ENCODE measurements around the gene GPR31.

DNA sequence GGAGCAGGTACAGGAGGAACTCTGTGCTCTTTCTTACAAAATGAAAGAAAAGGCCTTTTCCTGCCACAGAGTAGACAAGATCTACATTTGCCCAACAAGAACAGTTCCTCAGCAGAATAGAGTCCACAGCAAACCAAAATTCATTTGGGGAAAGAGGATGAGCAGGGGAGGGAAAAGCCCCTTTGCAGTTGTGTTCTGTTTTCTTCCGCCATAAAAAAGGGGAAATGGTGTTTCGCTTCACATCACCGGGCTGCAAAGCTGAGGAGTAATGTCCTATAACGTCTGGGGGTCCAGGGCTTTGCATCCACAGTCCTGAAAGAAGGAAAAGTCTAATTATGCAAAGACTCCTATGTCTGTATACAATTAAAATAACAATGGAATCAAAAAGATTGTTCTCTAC, at the start of gene GPR31:
- TF ChIP-seq, protein P1, sequence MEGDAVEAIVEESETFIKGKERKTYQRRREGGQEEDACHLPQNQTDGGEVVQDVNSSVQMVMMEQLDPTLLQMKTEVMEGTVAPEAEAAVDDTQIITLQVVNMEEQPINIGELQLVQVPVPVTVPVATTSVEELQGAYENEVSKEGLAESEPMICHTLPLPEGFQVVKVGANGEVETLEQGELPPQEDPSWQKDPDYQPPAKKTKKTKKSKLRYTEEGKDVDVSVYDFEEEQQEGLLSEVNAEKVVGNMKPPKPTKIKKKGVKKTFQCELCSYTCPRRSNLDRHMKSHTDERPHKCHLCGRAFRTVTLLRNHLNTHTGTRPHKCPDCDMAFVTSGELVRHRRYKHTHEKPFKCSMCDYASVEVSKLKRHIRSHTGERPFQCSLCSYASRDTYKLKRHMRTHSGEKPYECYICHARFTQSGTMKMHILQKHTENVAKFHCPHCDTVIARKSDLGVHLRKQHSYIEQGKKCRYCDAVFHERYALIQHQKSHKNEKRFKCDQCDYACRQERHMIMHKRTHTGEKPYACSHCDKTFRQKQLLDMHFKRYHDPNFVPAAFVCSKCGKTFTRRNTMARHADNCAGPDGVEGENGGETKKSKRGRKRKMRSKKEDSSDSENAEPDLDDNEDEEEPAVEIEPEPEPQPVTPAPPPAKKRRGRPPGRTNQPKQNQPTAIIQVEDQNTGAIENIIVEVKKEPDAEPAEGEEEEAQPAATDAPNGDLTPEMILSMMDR (IDR thresholded peaks at IDR 0.05): no peak
- TF ChIP-seq NRF1 (IDR thresholded peaks at IDR 0.05; ENCODE audit: low read depth, low read length): no peak
- no peak for TF ChIP-seq POLR2AphosphoS5 (IDR thresholded peaks at IDR 0.05; ENCODE audit: low read depth, low read length)
- TF ChIP-seq, protein P2, sequence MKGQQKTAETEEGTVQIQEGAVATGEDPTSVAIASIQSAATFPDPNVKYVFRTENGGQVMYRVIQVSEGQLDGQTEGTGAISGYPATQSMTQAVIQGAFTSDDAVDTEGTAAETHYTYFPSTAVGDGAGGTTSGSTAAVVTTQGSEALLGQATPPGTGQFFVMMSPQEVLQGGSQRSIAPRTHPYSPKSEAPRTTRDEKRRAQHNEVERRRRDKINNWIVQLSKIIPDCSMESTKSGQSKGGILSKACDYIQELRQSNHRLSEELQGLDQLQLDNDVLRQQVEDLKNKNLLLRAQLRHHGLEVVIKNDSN (IDR thresholded peaks at IDR 0.05; ENCODE audit: borderline replicate concordance, low read depth): no peak
- TF ChIP-seq GATA2 (CRISPR knock-in tag; IDR thresholded peaks at IDR 0.05): no peak
- TF ChIP-seq EP300 (IDR thresholded peaks at IDR 0.05; ENCODE audit: borderline replicate concordance in 1 of 2, low read depth in 1 of 2, low read length in 1 of 2): no peak
- no peak for TF ChIP-seq GABPA (IDR thresholded peaks at IDR 0.05; ENCODE audit: low read depth)
- TF ChIP-seq REST (IDR thresholded peaks at IDR 0.05; ENCODE audit: low read depth, low read length): no peak
- TF ChIP-seq TAF1 (IDR thresholded peaks at IDR 0.05; ENCODE audit: borderline replicate concordance, low read depth, low read length): no peak
- TF ChIP-seq RCOR1 (IDR thresholded peaks at IDR 0.05; ENCODE audit: low read length): no peak
- no peak for TF ChIP-seq RAD21 (IDR thresholded peaks at IDR 0.05; ENCODE audit: low read length)
- no peak for TF ChIP-seq SMC3 (IDR thresholded peaks at IDR 0.05; ENCODE audit: low read depth, low read length)
- TF ChIP-seq EZH2phosphoT487 (IDR thresholded peaks at IDR 0.05; ENCODE audit: borderline replicate concordance, low read depth): no peak

Data from SK-N-SH (cell line).